CMK (cell line): Measurements from ENCODE around the gene ITK.

Source experiments
- DNase-seq: peaks from one replicate; pipeline ENCODE4 v3.0.0-alpha.2; 2010; ENCODE audit warnings: low read depth

The ITK gene

DNA sequence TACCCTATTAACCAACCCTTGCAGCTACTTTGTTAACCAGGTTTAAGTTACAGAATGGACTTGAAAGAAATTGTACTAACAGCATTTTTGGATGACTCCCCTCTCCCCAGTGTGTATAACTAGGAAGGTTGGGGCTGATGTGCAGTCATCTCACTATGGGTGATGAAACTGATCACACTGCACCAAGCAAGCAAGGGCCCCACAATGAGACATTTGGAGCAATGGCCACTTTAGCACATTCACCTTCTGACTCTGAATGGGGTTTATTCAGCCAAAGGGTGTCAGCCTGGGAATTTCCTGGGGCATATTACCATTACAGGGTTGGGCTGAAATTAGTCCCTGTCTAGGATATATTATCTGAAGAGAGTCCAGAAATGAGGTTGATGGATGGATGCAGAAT is 66.6 kb downstream of the ITK start:
- DNase-seq: no peak

DNA sequence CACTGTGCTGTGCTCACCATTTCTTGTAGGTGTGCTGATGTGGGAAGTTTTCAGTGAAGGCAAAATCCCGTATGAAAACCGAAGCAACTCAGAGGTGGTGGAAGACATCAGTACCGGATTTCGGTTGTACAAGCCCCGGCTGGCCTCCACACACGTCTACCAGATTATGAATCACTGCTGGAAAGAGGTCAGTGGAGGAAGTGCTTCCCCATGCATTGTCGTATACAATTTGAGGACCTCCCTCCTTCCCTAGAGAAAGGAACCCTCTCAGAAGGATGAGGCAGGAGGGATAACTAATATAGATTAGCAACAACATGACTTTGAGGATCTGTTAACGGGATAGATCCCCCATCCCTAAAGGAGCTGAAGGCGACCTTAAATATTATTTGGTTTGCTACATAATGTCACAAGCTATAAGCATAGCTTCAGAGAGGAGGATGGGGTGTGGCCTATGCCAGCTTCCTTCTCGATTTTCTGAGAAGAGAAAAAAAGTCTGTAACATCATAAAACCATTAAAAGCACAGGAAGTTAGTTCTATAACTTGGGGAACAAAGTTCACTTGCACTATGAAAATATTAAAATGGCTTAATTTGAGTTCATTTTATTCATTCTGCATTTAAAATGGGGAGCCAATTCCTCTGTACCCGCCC is 68.3 kb downstream of the ITK start:
- DNase-seq: no peak

DNA sequence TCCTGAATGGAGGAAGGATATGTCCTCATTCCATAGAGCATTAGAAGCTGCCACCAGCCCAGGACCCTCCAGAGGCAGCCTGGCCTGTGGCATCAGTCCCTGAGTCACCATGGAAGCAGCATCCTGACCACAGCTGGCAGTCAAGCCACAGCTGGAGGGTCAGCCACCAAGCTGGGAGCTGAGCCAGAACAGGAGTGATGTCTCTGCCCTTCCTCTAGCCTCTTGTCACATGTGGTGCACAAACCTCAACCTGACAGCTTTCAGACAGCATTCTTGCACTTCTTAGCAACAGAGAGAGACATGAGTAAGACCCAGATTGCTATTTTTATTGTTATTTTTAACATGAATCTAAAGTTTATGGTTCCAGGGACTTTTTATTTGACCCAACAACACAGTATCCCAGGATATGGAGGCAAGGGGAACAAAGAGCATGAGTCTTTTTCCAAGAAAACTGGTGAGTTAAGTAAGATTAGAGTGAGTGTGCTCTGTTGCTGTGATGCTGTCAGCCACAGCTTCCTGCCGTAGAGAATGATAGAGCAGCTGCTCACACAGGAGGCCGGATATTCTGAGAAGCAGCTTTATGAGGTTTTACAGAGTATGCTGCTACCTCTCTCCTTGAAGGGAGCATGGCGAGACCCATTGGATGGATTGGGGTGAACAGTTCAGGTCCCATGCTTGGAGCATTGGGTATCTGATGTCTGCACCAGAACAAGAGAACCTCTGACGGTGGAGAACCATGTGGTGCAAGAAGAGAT is 72.2 kb downstream of the ITK start:
- peak; percentile 52 for DNase-seq

DNA sequence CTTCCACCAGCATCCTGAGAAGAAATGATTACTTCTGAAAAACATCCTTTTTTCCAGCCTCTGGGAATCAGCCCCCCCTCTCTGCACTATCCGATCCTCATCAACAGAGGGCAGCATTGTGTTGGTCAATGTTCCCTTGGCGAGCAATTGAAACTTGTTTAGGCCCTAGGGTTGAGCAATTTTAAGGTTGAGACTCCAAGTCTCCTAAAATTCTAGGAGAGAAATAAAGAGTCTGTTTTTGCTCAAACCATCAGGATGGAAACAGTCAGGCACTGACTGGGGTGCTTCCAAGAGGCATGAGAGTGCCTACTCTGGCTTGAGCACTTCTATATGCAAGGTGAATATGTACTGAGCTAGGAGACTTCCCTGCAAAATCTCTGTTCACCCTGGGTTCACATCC is 72.9 kb downstream of the ITK start:
- no peak for DNase-seq

DNA sequence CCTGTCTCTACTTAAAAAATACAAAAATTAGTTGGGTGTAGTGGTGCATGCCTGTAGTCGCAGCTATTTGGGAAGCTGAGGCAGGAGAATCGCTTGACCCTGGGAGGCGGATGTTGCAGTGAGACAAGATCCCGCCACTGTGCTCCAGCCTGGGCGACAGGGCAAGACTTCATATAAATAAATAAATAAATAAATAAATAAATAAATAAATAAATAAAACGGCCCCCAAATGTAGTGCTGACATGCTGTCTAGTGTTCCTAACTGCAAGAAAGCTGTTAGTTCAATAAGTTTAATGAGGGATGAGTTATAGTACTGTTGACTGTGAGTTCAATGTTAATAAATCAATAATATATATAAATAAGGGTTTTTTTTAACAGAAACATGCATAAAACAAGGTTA is 77.8 kb downstream of the ITK start:
- DNase-seq: no peak

DNA sequence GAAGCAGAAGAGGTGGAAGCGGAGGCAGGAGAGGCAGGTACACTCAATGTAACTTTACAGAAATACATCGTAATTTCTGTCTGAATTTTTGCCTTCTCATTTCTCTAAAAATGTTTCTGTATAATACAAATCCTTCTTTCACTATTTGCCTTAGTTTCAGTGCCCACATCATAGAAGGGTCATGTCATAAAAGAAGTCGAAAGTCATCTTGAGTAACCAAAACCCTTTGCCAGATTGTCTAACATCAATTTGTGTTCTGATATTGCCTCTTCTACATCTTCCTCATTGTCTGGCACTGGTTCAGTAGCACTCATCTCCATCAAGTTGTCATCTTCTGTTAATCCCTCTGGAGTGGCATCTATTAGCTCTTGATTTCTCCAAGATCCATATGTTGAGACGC is 79.1 kb downstream of the ITK start:
- DNase-seq: no peak

DNA sequence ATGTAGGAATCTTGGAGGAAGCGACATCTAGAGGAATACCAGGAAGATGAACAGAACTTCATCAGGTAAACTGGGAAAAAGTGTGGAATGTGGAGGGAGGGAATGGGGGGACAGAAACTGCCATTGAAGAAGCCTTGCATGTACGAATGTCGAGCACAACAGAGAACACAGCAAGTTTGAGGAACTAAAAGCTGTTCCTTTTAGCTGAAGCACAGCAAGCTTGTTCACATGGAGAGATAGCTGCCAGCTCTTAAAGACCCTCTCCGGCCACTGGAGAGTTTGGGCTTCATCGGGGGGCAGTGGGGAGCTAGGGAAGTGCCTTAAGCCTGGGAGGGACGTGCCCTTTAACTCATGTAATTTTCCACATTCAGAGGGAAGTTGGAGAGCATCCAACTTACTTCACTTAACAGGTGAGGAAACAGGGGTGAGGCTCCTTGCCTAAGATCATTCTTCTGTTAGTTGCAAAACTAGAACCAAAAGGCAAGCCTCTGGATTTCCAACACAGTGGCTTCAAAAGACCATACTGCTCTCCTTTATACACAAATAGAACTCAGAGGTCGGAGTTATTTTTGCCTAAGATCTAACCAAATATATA is 83.0 kb downstream of the ITK start:
- DNase-seq: no peak

DNA sequence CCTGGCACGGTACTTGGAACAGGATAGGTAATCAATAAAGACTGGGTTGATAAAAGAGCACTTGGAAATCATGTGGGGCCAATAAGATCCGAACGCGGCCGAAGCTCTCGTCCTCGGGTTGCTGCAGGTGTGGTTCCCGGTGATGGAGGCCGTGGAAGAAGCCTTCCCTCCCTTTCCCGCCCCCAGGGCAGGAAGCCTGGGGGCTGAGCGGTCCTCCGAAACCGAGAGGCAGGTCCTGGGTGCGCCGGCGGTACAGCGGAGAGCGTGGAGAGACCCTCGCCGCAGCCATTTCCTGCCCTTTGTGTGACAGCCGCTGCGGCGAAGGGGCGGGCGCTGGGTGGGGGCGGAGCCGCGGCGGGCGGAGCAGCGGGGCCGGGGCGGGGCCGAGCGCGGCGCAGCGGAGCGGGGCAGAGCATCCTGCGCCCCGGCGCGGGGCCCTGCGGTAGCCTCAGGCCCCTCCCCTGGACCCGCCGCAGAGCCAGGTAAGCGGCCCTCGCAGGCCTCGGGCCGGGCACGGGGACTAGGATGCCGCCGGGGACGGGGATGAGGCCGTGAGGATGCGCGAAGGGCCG is 85.2 kb downstream of the ITK start, which contains the start of gene CYFIP2:
Gene CYFIP2, plus strand, starts transcription at position 410 of the 572 bp plus-strand sequence. CDS start 19,239 bp downstream, outside the sequence.
- no peak for DNase-seq

DNA sequence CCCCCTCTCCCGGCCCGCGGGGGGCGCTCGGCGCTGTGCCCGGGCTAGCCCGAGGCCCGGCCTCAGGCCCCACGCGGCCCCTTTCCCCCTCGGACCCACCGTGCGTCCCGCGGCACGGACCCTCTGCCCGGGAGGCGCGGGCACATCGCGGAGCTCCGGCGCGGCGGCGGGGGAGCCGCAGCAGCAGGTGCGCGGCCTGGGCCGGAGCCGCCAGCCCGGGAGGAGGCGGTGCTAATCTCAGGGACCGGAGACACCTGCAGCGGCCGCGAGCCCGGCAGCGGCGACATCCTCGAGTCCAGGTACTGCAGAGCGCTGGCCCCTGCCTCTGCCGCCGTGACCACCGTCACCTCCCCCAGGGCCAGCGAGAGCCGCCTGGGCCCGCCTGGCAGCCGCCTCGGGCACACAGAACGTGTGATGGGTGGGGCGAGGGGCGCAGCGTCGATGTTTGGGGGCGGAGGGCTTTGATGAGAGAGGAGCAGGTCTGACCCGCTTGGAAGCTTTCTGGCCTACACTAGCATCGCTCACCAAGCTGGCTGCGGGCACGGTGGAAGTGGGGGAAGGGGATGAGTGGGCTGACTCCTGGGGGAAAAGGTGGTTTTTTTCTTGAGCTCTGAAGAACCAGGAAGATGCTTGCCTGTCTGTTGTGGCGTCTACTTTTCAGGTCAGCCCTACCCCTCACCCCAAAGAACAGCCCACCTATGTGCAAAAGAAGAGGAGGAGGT is 85.8 kb downstream of the ITK start:
- no peak for DNase-seq

DNA sequence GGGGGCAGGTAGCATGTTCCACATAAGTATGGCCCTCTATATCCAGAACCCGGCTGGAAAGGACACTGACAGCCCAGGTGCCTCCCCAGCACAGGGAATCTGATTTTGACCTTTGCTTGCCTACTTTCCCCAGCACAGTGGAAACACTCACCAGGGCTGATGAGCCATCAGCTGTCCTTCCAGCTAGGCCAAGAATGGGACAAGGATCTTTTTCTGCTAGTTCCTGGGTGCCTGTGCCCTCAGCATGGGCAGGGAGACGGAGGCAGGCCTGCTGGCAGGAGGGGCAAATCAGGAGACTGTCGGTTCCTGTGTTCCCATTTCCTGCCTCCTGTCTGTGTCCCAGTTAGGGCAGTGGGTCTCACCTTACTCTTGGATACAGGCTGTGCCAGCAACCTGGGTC is 86.4 kb downstream of the ITK start:
- no peak for DNase-seq

DNA sequence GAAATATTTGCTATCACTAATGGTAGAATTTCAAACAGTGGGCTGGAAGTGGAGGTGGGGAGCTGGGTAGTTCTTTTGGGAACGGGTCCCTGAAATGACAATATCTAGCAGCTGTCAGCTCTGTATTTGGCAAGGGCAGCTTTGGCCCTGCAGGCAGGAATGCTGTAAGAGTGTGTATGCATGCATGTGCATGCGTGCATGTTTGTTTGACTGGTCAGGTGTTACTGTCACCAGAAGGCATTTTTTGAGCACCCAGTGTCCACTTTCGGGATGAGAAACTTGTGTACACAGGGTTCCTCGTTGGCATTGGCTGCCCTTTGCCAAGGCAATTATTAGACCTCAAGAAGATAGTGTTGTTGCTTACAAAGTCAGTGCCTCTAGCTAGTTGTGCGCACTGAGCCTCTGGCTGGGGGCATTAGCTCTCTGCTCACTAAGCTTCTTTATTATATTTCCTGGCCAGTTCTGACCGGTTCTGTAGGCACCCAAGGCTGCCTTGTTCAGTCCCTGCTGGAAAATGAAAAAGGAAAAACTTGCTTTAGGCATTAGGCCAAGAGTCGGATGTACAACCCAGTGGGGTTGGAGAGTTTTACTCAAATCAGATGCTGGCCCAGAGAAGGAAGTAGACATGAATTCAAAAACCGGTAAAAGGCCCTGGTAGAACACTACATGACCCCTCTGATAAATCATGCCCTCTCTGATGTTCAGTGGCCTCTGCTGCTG is 87.3 kb downstream of the ITK start:
- no peak for DNase-seq

DNA sequence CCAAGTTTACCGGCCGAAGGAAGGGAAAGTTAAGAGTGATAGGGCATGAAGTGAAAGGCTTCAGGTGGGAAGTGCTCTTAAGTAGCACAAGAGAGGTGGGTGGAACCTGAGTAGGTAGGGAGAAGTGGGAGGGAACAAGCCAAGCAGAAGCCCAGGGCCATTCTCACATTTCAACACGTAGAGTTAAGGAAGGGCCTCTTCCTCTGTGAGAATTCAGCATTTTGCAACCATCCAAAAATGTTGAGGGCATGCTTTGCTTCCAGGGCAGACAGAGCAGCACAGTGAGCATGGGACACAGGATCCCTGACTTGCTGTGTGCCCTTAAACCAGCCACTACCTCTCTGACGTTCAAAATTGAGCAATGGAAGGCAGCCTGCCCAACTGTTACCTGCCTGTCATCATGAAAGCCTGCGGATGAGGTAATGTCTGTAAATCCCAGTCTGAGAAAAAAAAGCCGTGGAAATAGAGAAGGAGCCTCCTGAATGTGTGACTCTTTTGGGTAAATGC is 88.6 kb downstream of the ITK start:
- DNase-seq: no peak

DNA sequence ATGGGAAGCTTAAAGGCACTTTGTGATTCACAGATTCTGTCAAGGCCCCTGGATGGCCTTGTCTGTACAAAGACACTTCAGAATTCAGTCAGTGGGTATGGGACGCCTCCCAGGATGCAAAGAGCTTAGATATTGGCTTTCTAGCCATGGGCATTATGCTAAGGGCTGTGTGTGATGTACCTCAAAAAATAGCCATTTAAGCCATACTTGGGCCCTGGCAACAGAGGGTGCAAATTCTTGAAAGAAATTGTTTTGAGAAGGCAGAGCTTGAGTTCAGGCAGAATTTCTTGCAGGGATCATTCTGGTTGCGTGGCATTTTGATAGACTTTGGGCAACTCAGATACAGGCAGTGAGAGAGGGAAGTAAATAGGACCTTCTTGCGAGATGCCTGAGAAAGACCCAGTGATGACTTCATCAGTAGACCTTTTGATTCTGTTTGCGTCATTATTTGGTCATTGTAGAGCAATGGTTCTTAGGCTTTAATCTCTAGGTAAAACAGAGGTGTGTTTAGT is 89.2 kb downstream of the ITK start:
- DNase-seq: no peak

DNA sequence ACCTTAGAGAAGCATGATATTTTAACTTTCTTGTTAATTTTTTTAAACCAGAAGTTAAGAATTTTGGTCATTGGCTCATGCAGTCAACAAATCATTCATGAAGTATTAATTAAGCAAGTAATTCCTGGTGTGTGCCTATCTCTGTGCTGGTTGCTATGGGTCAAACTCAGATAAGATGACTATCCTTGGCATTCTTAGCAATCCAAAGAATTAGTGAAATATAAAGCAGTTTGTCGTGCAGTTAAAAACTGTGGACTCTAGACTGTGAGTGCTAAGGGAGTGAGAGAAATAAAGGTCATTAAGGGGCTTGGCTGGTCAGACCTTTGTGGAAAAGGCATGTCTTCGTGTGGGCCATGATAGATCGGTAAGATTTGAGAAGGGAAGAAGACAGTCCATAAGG is 90.1 kb downstream of the ITK start:
- no peak for DNase-seq

DNA sequence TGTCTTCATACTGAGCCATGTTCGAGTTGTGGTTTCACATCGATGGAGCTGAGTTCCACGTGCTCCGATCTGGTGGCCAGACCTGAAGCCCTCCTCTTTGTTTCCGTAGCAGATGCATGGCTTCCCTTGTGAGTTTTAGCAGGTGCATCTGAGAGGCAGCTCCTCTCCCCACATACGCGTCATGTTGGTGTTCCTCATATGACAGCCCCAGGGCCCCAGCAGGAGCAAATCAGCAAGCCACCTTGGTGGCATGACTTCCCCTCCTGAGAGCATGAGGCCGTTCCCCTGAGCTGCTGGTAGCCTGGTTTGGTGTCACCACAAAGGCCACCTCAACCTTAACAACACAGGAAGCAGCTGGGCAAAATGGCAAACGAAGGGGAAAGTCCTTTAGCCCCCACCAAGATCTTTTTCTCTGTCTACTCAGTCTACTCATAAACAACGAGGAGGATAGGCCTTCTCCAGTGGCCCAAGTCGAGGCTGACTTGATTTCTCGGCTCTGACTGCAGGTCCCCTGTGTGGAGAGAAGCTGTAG is 91.2 kb downstream of the ITK start:
- peak; percentile 61 for DNase-seq

DNA sequence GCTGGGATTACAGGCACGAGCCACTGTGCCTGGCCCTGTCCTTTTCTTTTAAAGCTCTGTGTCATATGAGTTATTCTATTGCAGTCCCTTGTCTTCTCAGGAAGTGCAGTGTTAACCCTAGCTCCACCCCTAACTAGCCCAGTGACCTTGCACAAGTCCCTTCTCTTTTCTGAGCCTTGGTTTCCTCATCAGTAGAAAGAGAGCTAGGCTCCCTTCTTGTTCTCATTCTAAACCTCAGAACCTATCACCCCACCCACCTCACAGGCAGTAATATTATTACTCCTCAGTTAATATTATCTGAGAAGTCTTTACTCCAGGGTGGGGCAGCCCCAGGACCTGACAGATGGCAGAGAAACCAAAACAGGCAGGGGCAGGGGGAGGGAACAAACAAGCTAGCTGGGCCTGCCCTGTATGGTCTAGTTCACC is 92.5 kb downstream of the ITK start:
- DNase-seq: no peak

DNA sequence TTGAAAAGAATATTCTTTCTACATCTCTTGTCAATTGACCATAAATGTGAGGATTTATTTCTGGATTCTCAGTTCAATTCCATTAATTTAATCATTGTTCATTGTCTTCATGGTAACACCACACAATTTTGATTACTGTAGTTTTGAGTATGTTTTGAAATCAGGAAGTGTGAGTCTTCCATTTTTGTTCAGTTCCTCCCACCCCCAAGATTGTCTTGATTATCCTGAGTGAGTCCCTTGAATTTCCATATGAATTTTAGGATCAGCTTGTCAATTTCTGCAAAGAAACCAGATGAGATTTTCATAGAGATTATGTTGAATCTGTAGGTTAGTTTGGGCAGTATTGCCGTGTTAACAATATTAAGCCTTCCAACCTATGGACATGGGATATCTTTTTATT is 94.8 kb downstream of the ITK start:
- no peak for DNase-seq

DNA sequence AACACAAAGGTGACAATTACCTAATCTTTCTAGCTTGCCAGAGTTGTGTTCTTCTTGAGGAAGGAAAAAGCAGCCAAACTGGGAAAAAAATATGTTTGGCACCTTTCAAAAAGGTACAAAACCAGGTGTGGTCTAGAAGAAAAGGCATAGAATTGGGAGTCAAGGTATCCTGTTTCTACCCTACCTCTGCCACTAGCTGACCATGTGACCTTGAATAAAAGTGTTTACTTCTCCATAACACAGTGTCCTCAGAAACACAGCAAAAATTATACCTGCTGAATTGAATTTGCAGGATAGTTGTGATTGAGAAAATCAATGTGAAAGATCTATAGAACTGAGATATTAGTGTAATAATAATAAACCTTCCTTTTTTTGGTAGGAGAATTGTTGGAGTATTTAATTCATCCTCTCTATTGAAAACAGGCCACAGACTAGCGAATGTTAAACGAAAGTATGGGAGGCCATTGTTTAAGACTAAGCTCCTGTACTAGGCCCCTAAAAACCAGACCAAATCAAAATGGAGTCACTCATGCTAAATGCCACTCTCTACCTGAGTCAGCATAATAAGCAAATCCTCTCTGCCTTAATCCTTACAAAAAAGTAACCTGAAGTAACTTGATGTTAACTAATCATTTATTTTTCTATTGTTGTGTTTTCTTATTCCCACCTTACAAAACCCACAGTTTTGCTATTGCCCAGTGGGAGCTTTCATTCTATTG is 97.8 kb downstream of the ITK start:
- DNase-seq: no peak

DNA sequence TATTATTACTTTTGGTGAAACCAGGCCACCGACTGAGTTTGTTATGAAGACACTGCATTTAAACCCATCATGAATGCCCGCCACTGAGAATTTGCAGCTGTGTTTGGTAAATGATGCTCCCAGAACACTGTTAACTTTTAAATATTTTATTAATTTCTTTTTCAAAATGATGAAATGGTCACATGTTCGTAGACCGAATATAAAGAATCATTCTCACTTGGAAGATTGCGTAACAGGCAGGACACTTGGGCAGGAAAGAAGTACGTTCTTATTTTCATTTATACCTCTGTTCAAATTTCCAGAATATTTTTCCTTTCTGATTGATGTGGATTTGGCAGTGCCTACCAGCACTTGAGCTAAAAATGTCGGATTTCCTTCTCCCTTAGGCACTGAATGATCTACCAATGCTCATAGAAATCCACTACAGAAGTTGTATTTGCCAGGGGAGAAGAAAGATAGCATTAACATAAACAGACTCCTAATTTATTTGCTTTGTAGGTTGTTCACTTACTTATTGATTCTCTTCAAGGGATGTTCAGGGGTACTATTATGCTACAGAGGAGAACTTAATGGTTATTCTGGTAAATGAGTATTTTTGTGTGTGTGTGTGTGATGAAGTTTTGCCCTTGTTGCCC is 99.1 kb downstream of the ITK start:
- no peak for DNase-seq

DNA sequence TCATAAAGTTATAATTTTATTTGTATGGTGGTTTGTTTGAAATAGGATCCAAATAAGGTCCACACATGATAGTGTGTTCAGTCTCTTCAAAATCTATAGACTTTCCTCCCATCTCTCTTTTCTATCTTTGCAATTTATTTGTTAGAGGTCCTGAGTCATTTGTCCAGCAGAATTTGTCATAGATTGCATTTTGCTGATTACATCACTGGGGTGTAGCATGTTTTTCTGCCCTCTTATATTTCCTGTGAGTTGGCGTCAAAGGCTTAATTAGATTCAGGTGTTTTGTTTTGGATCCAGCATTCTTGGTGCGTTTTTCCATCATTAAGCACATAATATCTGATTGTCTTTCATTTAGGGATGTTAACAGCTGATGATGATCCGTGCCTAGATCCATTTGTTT is 100.3 kb downstream of the ITK start:
- no peak for DNase-seq
